Measurements from ENCODE around the gene IER2. TPM values are rescaled to one million over a fixed set of nuclear protein-coding genes. Genes with fewer than 3 reads are reported as not detected.
A peak's percentile ranks its signal among the peaks of the same experiment; 100 is the strongest.

The IER2 gene
- total and polyA plus RNA-seq, 9 of the 15 experiments (the other 6 are each of a cell fraction or from before 2014, with no cell fraction given): 4.5 to 205 (median 23.7) TPM

DNA sequence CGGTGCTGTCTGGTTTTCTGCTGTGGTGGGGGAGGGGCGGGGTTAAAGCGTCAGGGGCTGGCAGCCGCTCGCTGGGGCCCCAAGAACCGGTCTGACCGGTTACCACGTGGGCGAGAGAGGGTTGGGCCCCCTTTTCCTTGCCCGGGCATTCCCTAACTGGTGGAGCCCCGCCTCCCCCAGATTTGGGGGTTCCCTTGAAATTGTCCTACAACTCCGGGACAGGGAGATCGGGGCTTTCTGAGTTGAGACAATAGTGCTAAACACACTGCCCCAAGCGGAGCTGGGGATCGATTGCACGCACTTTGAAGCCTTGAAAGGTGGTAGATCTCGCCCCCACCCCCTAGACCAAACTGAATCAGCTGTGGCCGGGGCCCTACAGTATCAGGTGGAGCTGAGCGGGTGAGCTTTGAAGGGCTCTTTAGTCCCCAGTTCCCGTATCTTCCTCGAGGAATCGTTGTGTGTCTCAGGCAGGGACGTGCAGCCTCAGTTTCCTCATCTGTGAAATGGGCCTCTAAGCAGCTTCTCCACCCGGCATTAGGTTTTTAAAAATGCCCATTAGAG lies 4.8 kb downstream of the IER2 start (continued):
- TF ChIP-seq ZNF398 (CRISPR knock-in tag; IDR thresholded peaks at IDR 0.05): no peak
- TF ChIP-seq, protein P1, sequence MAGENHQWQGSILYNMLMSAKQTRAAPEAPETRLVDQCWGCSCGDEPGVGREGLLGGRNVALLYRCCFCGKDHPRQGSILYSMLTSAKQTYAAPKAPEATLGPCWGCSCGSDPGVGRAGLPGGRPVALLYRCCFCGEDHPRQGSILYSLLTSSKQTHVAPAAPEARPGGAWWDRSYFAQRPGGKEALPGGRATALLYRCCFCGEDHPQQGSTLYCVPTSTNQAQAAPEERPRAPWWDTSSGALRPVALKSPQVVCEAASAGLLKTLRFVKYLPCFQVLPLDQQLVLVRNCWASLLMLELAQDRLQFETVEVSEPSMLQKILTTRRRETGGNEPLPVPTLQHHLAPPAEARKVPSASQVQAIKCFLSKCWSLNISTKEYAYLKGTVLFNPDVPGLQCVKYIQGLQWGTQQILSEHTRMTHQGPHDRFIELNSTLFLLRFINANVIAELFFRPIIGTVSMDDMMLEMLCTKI (IDR thresholded peaks at IDR 0.05; ENCODE audit: partially characterized antibody): no peak
- TF ChIP-seq ZNF41 (CRISPR knock-in tag; conservative IDR thresholded peaks at IDR 0.05): no peak
- TF ChIP-seq THAP7 (CRISPR knock-in tag; IDR thresholded peaks at IDR 0.05): no peak
- TF ChIP-seq ZBTB49 (CRISPR knock-in tag; IDR thresholded peaks at IDR 0.05; ENCODE audit: borderline replicate concordance): no peak
- TF ChIP-seq ELF1 (tag; IDR thresholded peaks at IDR 0.05): no peak
- TF ChIP-seq ZNF212 (CRISPR knock-in tag; IDR thresholded peaks at IDR 0.05): no peak
- no peak for TF ChIP-seq MLX (CRISPR knock-in tag; conservative IDR thresholded peaks at IDR 0.05)
- TF ChIP-seq, protein P2, sequence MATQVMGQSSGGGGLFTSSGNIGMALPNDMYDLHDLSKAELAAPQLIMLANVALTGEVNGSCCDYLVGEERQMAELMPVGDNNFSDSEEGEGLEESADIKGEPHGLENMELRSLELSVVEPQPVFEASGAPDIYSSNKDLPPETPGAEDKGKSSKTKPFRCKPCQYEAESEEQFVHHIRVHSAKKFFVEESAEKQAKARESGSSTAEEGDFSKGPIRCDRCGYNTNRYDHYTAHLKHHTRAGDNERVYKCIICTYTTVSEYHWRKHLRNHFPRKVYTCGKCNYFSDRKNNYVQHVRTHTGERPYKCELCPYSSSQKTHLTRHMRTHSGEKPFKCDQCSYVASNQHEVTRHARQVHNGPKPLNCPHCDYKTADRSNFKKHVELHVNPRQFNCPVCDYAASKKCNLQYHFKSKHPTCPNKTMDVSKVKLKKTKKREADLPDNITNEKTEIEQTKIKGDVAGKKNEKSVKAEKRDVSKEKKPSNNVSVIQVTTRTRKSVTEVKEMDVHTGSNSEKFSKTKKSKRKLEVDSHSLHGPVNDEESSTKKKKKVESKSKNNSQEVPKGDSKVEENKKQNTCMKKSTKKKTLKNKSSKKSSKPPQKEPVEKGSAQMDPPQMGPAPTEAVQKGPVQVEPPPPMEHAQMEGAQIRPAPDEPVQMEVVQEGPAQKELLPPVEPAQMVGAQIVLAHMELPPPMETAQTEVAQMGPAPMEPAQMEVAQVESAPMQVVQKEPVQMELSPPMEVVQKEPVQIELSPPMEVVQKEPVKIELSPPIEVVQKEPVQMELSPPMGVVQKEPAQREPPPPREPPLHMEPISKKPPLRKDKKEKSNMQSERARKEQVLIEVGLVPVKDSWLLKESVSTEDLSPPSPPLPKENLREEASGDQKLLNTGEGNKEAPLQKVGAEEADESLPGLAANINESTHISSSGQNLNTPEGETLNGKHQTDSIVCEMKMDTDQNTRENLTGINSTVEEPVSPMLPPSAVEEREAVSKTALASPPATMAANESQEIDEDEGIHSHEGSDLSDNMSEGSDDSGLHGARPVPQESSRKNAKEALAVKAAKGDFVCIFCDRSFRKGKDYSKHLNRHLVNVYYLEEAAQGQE (IDR thresholded peaks at IDR 0.05; ENCODE audit: borderline replicate concordance): peak; percentile 58
- TF ChIP-seq, protein P2 (CRISPR knock-in tag; IDR thresholded peaks at IDR 0.05; ENCODE audit: low read depth): no peak
